HEK293 (cell line): Measurements from ENCODE around the gene TRIM62.

ENCODE experiments used
- ATF2 ChIP-seq: fragments of 450-650 bp; formaldehyde crosslinking; IDR thresholded peaks from 2 replicates; pipeline ENCODE4 v1.5.1; 2016; ENCODE audit warnings: missing biosample characterization, missing genetic modification characterization, low read depth
- CTCF ChIP-seq: fragments of 450-650 bp; formaldehyde crosslinking; IDR thresholded peaks from 2 replicates; pipeline ENCODE4 v1.5.1; 2016; ENCODE audit warnings: missing biosample characterization, missing genetic modification characterization
- PBX3 ChIP-seq: sonication (generic); formaldehyde crosslinking; IDR thresholded peaks from 2 replicates; pipeline ENCODE4 v1.8.1; 2022; ENCODE audit warnings: mild to moderate bottlenecking, moderate library complexity, missing genetic modification reagents
- SETDB1 ChIP-seq: IDR thresholded peaks from one replicate; pipeline ENCODE4 v1.6.1; 2017; ENCODE audit warnings: mild to moderate bottlenecking, low read length, moderate library complexity, mixed read lengths; ENCODE audit not compliant: insufficient read length
- TSHZ1 ChIP-seq: fragments of 450-650 bp; formaldehyde crosslinking; IDR thresholded peaks from 2 replicates; pipeline ENCODE4 v1.5.1; 2016; ENCODE audit warnings: missing biosample characterization, missing genetic modification characterization, borderline replicate concordance
- YY1 ChIP-seq: fragments of 450-650 bp; formaldehyde crosslinking; IDR thresholded peaks from 2 replicates; pipeline ENCODE4 v1.5.1; 2018; ENCODE audit warnings: missing biosample characterization, missing genetic modification characterization
- ZBTB8A ChIP-seq: fragments of 450-650 bp; formaldehyde crosslinking; IDR thresholded peaks from 2 replicates; pipeline ENCODE4 v1.5.1; 2016; ENCODE audit warnings: missing biosample characterization, missing genetic modification characterization
- ZFHX2 ChIP-seq: fragments of 450-650 bp; formaldehyde crosslinking; conservative IDR thresholded peaks from 2 replicates; pipeline ENCODE4 v1.5.1; 2016; ENCODE audit warnings: missing biosample characterization, missing genetic modification characterization
- ZNF114 ChIP-seq: fragments of 450-650 bp; formaldehyde crosslinking; IDR thresholded peaks from 2 replicates; pipeline ENCODE4 v1.5.0; 2017; ENCODE audit warnings: missing biosample characterization, missing genetic modification characterization
- ZNF24 ChIP-seq: fragments of 450-650 bp; formaldehyde crosslinking; IDR thresholded peaks from 2 replicates; pipeline ENCODE4 v1.5.1; 2016; ENCODE audit warnings: missing biosample characterization, missing genetic modification characterization
- ZNF292 ChIP-seq: fragments of 450-650 bp; formaldehyde crosslinking; IDR thresholded peaks from 2 replicates; pipeline ENCODE4 v1.5.1; 2016; ENCODE audit warnings: low read depth, missing biosample characterization, missing genetic modification characterization, borderline replicate concordance

- no peak for TF ChIP-seq ZFHX2 (tag by site-specific recombination)
- TF ChIP-seq CTCF (tag by site-specific recombination): no peak
- TF ChIP-seq YY1 (tag by site-specific recombination): no peak
- TF ChIP-seq PBX3 (CRISPR knock-in tag): no peak
- TF ChIP-seq ATF2 (tag by site-specific recombination): no peak
- no peak for TF ChIP-seq ZBTB8A (tag by site-specific recombination)
- no peak for TF ChIP-seq TSHZ1
- TF ChIP-seq ZNF24: no peak
- no peak for TF ChIP-seq ZNF114 (tag by site-specific recombination)
- TF ChIP-seq SETDB1: no peak
- no peak for TF ChIP-seq ZNF292
Observed at GRCh38 chr1:33177996-33178540, 3.8 kb downstream of the TRIM62 start.
